Activated CD8-positive, alpha-beta memory T cell treated with anti-CD3 and anti-CD28 coated beads, Interleukin-2, amount 50 U/mL, for 1 hour (primary cell): ENCODE data around the gene SLC4A4.

ENCODE experiments used
- DNase-seq: peaks from one replicate; pipeline ENCODE4 v3.0.0-alpha.2; 2020; ENCODE audit errors: extremely low read depth

The SLC4A4 gene

DNA sequence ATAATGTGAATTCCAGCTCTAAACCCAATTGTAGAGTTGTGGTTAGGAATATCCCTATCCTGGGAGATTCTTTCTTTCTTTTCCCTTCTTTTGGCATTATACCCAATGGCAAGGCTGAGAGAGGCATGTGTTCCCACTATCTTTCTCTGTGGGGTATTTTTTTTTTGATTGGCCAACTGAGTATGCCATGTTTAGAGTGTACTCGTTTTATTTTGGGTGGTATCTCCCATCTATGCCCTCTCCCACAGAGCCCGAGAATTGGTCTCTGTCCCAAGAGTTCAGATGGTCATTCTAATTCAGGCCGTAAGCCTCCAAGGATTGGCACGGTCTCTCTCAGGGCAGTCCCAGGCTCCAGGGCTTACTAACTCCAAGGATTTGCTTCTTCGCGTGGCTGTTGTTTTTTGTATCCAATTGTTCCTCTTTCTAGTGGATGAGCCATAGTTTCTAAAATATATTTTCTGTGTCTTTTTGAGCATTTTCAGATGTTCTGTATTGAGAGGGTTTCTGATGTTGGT is 198.8 kb downstream of the SLC4A4 start:
- DNase-seq = no peak

DNA sequence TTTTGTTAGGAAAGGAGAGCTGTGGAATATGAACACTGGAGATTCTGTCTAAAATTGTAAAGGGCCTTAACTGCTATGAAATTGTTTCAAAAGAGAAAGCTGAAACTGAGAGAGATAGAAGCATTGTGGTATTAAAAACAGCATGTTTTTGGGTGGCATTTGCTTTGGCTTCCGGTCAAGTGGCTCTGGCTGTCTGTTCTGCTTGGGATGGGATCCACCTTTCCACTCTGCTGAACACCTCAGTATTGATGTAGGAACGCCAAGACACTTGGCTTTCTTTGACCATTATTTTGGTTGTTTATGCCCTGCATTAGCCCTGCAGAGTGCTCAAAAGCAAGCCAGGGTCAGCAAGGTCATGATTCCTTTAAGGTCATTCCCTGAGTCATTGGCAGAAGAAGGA is 199.7 kb downstream of the SLC4A4 start:
- DNase-seq = no peak

DNA sequence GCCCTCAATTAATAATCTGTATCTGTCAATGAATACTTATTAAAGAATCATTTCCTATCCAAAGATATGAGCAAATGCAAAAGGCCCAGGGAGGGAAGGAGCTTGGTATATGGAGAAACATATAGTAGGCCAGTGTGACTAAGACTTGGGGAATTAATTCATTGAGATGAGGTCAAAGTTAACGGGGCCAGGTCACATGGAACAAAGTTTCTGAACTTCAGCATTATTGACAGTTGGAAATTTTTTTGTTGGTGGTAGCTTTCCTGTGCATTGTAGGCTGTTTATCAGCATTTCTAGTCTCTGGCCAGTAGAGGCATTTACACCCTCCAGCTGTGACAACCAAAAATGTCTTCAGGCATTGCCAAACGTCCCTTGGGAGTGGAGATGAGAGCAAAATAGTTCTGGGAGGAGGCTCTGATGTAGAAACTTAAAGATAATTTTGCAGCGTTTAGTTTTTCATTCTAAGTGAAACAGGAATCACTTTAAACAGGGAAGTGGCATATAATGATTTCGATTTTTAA is 202.0 kb downstream of the SLC4A4 start:
- DNase-seq = no peak

DNA sequence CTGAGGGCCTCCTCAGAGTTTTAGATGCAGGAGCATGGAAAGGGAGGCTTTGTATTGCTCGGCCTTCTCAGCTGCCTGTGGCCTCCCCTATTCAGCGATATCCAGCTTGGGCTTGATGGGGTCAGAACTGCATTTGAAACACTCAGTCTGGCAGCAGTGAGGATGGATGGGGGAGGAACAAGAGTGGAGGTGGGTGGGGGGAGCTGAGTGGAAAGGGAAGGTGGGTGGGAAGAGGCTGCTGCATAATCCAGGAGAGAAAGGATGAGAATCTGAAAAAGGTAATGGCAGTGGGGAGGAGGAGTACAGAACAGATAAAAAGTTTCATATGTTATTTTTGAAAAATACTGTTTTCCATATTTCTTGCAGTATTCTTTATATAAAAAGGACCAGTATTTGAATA is 202.7 kb downstream of the SLC4A4 start:
- no peak for DNase-seq

DNA sequence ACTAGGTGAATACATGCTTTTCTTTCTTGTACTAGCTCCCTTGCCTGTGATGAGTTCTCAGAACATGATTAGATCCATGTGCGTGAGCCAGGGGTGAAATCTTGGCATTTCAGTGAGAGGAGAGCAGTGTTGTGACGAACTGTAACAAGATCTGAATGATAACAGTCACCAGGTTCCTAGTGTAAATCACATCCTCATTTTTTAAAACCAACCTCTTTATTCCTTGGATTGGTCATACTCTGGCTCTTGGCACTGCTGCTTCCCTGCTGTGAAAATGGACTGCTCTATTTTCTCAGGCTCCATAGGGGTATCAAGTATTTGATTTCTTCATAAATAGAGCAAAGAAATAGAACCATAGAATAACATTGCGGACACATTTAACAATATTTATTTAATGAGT is 206.3 kb downstream of the SLC4A4 start:
- no peak for DNase-seq

DNA sequence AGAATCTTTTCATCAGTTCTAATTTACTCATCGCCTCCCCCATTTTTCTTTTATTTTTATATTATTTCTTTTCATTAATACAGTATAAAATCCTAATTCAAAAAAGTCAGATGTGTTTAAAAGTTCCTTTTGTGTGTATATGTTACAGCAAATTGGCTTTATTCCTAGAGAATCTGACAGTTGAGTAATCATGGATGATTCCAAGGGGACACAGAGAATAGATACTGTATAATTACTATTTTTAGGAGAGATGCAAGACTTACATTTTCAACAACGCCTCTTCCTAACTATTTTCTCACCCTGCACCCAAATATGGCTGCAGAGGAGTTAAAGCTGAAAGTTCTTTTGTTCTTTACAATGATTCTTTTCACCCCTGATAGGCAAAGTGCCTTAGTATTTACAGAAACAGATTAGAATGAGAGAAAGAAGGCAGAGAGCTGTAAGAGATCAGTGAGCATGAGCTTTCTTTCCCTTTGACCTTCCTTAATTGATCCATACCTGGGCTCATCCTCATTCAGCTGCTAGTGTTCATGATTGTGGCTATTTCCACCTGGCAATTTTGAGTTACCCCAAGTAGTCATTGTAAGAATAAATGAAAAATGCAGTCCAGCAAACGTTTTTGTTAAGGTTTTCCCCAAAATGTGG is 210.8 kb downstream of the SLC4A4 start:
- DNase-seq = no peak

DNA sequence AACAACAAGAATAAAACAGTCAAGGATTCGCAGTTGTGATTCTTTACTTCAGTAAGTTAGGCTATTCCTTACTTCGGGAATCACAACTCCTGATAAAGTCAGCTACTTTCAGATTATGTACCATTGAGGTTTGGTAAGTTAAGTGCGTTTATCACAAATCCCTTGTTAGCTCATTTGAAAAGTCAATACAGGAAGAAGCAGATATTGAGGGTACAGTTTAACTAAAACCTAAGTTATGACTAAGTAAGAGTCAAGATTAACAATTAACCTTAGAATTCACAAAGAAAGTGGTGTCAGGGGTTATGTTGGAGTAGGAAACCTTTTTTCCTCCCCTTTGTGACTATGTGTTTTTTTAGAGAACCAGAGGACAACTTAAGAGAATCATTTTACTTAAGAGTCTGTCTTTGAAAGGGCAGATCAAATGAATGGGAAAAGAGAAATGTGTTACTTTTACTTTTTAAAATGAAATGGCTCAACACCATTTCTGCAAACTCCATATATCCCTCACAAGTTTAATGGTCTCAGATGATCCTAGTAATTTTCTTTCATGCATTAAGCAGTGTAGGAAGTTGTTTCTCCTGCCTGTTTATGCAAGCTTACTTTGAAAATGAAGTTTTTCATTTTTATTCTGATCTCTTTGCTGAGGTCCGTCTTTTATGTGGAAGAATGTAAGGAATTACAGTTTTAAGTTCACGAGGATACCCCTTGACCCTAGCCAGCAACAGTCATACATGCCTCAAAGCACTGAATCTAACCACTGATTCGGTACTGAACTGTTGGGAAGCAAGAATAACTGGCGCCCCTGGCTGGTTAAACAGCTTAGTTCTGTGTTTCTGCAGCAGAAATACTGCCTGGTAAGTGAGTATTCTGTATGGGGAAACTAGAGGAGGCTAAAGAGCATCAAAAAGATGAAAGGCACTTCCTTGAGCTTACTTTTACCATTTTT is 211.7 kb downstream of the SLC4A4 start:
- DNase-seq = no peak

DNA sequence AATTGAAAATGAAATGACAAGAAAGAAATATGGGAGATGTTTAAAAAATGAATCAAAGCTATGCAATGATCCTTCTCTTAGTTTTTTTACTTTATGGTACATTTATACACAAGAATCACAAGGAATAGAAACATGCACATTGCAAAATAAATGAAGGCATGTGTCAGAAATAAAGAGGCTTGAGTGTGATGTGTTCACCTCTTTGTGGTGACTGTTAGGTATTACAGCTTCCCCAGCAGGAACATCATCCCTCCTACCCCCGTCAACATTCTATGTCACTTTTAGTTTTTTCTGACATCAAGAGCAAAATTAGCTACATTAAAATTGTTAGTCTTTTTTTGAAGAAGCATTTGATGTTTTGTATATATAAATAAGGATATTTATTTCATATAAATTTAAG is 214.8 kb downstream of the SLC4A4 start:
- DNase-seq = no peak

DNA sequence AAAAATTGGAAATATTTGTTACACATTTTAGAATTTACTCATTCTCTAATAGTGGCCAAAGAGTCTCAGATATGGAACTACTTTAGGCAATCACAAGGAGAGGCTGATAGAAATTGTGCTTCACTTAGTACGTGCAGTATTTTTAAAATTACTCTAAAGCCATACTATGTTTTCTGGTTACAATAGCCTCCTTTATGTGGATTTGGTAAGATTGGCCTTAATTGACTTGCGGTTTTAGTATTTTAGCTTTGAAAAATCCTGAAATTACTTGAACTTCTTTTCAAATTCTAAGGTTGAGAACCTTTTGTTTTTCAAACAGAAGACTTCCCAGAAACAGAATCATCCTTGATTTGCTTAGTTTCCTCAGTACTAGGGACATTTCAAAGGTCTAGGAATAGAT is 215.2 kb downstream of the SLC4A4 start:
- DNase-seq = no peak

DNA sequence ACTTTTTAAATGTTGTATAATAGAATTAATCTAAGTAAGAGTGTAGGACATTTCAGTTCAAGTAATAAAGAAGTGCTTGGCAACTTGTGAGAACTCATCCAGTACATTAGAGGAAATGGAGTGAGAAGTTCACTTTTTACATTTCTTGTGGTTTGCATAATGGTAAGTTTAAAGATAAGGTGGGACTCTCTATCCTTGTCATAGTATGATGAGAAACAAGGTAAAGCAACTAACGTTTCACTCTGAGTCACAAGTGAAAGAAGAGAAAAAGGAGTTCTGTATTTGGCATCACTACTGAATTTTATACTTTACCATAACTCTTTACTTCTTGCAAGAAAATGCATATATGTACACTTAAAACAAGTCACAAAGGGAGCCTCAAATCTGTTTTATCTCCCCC is 219.4 kb downstream of the SLC4A4 start:
- no peak for DNase-seq

DNA sequence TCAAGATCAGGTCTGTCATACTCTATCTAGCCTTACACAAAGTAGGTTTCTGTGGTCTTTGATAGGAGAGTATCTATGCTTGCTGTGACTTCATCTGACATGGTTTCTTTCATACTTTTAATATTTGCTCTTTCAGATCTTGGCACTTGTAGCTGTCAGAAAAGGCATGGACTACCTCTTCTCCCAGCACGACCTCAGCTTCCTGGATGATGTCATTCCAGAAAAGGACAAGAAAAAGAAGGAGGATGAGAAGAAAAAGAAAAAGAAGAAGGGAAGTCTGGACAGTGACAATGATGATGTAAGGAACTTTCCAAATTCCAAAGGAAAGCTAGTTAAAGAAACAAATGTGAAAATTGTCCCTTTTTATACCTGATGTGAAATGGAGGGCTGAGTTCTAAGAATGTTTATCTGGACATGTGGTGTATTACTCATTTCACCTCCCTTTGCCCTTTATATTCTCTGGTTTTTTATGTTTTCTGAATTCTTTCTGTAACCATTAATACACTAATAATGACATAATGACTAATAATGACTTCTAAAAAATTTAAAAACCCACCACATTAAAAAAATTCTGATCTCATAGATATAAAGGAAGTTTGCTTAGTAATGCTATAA is 221.2 kb downstream of the SLC4A4 start:
- no peak for DNase-seq

DNA sequence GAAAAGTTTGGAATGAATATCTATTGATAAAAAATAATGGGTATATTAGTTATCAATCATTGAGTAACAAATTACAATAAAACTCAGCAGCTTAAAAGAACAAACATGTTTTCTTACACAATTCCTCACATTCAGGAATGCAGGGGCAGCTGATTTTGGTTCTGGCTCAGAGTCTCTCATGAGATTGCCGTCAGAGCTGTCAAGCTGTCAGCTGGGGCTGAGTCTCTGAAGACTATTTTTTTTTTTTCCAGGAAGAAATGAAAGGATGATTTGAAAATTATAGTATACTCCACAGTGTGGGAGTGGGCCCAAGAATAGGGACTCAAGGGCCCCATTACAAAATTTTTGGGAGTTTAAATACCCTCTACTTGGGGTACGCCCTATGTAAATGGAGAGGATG is 226.0 kb downstream of the SLC4A4 start:
- DNase-seq = no peak

DNA sequence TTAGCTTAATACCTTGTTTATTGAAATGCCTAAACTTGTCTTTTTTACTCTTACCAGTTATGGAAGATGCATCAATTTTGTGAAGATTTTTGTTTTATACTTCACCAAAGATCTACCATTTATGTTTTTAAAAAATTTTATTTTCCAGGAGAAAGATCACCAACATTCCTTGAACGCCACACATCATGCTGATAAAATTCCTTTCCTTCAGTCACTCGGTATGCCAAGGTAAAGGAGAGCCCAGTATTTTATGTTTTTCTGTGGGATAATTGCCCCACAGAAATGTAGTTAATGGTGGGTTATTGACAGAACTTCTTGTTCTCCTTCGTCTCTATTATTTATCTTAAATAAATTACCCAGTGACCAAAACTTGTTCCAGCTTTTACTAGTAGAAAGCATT is 228.0 kb downstream of the SLC4A4 start:
- DNase-seq = no peak

DNA sequence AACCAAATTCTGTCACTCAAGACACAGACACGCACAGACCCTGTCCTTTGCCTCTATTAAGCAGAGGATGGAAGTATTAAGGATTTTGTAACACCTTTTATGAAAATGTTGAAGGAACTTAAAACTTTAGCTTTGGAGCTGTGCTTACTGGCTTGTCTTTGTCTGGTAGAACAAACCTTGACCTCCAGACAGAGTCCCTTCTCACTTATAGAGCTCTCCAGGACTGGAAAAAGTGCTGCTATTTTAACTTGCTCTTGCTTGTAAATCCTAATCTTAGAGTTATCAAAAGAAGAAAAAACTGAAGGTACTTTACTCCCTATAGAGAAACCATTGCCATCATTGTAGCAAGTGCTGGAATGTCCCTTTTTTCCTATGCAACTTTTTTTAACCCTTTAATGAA is 229.3 kb downstream of the SLC4A4 start:
- no peak for DNase-seq

DNA sequence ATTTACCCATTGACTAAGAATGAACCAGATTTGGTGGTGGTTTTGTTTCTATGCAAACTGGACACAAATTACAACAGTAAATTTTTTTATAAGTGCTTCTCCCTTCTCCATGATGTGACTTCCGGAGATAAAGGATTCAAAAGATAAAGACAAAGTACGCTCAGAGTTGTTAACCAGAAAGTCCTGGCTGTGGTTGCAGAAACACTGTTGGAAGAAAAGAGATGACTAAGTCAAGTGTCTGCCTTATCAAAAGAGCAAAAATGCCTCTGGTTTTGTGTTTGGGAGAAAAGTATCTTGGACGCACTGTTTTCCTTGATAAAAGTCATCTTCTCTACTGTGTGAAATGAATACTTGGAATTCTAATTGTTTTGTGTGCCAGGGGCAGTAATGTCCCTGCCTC is 231.7 kb downstream of the SLC4A4 start:
- no peak for DNase-seq

DNA sequence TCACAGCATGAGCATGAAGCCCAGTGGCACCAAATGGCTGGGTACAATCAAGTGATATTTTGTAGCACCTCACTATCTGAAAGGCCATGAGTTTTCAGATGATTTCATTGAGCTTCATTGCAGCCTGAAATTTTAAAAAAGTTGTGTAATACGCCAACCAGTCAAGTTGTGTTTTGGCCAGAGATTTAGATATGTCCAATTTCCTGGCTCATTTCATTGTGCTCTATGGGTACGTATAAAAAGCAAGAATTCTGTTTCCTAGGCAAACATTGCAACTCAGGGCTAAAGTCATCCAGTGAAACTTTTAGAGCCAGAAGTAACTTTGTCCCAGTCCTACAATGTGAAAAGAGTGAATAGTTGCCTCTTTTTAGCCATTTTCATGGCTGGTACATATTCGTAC is 232.5 kb downstream of the SLC4A4 start:
- DNase-seq = no peak

DNA sequence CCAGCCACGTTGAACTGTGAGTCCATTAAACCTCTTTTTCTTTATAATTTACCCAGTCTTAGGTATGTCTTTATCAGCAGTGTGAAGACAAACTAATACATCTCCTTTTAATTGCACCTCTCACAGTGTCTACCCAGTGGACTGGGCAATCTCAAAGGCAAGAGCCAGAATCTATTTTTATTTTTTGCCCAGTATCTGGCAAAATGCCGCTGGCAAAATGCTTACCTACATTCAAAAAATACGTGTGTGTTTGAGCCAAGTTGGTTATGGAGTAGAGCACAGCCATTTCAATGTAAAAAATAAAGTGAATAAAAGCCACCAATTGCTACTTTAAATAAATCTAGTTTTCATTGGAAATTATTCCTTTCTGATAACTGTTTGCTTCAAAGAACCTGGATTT is 245.2 kb downstream of the SLC4A4 start:
- no peak for DNase-seq

DNA sequence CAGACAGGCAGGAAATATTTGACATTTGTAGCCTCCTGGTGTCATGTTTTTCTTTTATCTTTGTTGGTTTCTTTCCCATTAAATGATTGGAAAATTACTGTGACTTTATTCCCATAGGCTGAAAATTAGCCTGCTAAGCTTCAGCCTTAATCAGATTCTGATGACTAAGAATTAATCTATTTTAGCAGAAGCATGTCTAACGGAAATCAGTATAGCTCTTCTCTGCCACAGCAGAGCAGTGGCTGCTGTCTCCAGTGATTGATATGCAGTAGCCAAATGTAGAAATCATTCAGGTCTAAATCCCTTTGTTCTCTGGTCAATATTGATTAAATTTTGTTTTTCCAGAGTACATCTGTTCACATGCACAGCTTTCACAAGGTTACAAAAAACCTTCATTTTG is 245.8 kb downstream of the SLC4A4 start:
- no peak for DNase-seq

DNA sequence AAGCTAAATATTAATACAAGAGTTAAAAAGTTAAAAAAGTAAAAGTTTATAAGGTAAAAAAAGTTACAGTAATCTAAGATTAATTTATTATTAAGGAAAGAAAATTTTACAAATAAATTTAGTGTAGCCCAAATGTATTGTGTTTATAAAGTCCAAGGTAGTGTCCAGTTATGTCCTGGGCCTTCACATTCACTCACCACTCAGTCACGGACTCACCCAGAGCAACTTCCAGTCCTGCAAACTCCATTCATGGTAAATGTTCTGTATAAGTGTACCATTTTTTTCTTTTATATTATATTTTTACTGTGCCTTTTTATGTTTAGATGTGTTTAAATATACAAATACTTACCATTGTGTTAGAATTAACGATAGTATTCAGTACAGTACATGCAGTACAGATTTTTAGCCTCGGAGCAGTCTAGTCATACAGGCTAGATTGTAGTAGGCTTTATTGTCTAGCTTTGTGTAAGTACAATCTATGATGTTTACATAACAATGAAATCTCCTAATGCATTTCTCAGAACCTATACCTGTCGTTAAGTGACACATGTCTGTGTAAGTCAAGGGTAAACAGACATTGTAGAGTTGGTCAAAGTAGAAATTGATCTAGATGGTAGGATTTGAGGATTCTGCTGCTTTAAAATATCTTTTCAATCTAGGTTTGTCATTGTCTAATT is 247.4 kb downstream of the SLC4A4 start:
- DNase-seq = no peak

DNA sequence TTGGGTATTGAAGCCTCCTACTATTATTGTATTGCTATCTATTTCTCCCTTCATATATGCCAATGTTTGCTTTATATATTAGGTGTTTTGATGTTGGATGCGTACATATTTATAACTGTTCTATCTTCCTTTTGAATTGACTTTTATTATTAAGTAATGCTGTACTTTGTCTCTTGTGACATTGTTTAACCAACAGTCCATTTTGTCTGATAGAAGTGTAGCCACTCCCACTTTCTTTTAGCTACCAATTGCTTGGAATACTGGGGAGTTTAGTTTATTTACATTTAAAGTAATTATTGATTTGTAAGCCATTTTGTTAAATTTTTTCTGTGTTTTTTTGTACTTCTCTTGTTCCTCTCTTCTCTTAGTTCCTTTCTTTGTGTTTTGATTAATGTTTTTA is 249.2 kb downstream of the SLC4A4 start:
- DNase-seq = no peak

DNA sequence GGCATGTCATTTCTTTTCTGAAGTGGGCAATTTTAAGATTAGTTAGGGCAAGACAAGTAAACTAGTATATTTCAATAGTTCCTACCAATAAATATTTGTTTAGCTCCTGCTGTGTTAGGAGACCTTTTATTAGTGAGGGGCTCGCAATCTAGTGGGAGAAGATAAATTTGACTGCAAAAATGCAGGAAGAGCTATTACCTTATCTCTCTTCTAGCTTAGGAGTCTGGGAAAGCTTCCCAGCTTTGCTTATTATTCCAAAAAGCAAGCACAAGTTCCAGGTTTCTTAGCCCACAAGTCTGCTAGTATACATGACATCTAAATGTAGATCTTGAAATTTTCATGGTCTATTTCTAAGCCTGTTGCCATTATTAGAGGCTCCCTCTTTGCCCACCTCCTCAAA is 254.0 kb downstream of the SLC4A4 start:
- no peak for DNase-seq

DNA sequence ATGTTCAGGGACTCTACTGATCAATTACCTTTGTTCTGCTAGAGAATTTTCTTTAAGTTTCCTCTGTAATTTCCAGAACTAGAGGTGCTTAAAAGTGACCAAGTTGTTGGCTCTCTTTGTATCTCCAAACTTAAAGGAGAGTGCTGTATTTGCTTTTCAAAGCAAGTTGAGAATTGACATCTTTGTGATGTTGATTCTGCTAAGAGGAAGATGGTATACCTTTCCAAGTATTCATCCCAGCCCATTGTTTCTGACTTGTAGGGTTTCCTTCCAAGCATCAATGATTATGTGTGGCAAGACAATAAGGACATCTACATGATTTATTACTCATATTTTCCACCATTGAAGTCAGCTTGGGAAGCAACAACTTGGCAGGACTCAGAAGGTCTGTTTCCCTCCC is 254.5 kb downstream of the SLC4A4 start:
- DNase-seq = no peak
